ENCODE results near the gene PLCB3.

Gene PLCB3

DNA sequence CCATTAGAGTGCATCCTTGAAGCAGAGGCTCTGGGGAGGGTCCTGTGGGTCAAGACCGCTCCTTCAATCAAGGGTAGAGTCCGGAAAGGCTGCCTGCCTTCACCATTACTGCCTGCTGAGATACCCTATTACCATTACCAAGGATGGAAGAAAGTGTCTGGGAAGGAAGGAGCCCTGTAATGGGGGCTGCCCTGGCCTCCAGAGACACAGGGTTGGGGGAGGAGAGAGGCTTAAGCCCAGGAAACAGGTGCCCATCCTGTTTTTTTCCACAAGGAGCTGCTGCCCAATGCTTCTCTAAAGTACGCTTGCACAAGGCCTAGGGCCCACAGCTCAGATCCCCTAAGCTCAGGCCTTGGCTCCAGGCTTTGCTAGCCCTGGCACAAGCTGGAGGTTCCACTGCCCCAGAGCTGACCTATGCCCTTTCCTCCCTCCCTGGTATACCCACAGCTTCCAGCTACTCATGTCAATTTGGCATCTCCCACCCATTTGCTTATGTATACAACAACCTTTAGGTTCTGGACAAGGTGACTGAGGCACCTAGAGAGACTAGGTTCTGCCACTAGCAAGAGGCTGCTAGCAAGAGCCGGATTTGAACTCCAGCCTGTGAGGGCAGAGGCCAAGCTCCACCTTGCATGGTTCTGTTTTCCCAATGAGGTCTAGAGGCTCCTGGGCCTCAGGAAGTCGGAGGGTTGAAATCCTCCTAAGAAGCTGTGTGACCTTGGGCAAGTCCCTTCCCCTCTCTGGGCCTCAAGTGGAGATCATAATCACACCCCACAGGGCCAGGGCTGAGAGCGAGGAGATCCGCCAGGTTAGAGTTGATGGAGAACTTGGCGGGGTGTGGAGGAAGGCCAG lies 1.5 kb upstream of the PLCB3 start:
- no peak overlapping the region for H3K4me3 ChIP-seq (ENCODE audit: low read depth, low read length)

DNA sequence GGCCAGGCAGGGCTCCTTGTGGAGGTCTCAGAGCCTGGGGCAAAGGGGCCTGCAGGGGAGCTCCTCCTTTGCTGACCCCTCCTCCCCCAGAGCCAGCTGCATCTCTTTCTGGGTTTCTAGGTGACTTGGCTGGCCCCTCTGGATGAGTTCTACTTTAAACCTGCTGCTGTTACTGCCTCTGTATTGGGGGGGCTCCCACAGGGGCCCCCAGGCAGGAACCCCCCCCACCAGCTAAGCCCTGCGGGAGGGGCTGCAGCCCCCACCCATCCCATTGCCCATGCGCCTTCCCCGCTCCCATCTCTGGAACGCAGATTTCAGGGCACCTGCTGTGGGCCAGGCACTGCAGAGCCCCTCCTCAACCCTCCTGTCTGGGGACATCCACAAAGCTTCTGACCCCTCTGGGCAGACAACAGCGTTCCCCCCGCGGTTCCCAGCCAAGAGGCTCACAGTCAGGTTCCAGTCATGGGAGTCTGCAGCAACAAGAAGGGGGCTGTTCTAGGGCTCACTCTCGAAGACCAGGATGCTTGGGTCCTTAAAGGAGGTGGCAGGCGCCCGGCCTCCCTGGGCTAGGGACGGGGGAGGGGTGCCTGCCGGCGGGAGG lies 815 bp upstream of the PLCB3 start:
- peak overlapping the region; percentile 46 for H3K4me3 ChIP-seq (ENCODE audit: low read depth, low read length)

- peak overlapping the region; percentile 85 for H3K4me3 ChIP-seq (ENCODE audit: low read depth, low read length)
These were observed 348 bp downstream of the PLCB3 start for GRCh38 chr11:64251753-64252002.

DNA sequence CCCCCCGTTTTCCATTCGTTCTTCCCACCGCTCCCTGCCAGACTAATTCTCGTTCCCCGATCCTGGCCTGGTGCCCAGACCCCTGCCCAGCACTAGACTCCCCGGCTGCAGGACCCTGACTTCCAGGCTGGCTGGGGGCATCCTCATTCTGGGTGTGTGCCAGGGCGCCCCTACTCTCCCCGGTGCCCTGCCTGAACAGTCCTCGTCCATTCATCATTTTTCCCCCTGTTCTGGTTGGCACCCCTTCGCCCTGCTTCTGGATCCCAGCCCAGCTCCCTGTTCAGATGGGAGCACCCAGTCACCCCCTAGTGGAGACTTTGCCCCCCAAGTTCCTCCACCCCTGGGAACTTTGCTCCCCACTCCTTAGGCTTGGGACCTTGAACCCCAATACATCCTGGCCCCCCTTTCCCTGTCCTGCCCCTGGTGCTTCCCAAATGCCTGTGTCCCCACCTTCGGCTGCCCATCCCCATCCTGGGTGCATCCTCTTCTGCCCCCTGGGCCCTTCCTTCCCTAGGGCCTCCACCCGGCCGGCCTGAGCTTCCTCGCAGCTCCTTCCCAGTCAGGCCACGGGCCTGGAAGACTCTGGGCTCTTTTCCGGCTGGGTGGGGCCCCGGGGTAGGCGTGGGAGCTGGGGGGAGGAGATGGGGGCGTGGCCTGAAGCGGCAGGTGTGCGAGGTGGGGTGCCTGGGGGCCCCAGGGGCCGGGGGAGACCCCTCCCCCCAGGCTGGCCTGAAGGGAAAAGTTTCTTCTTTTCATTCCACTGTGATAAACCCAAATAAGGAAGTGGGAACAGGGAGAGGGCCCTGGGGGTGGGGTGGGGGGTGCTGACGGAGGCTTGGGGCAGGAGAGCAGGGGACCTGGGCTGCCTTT lies 908 bp downstream of the PLCB3 start:
- peak overlapping the region; percentile 85 for H3K4me3 ChIP-seq (ENCODE audit: low read depth, low read length)

- no peak overlapping the region for H3K4me3 ChIP-seq (ENCODE audit: low read depth, low read length)
These were observed 1.7 kb downstream of the PLCB3 start for GRCh38 chr11:64253043-64253442.

DNA sequence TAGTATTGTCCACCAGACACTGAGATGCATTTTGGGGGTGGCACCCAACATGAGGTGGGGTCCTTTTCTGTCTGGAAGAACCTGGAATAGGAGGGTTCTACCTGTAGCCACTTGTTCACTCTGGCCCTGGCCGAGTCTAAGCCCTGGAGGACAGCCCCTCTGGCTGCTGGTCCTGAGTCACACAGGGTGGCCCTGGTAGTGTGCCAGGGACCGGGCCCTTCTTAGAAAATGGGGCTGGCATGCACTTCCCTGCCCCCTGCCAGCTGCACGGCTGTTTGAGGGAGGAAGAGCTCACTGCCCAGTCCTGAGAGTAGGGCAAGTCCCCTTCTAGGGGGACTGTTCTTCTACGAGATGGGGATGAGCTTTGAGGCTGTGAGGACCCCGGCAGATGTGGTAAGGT lies 2.2 kb downstream of the PLCB3 start:
- H3K4me3 ChIP-seq (ENCODE audit: low read depth, low read length), result no peak overlapping the region

- H3K4me3 ChIP-seq (ENCODE audit: low read depth, low read length), result no peak overlapping the region
These were observed 3.0 kb downstream of the PLCB3 start for GRCh38 chr11:64254326-64254725.

DNA sequence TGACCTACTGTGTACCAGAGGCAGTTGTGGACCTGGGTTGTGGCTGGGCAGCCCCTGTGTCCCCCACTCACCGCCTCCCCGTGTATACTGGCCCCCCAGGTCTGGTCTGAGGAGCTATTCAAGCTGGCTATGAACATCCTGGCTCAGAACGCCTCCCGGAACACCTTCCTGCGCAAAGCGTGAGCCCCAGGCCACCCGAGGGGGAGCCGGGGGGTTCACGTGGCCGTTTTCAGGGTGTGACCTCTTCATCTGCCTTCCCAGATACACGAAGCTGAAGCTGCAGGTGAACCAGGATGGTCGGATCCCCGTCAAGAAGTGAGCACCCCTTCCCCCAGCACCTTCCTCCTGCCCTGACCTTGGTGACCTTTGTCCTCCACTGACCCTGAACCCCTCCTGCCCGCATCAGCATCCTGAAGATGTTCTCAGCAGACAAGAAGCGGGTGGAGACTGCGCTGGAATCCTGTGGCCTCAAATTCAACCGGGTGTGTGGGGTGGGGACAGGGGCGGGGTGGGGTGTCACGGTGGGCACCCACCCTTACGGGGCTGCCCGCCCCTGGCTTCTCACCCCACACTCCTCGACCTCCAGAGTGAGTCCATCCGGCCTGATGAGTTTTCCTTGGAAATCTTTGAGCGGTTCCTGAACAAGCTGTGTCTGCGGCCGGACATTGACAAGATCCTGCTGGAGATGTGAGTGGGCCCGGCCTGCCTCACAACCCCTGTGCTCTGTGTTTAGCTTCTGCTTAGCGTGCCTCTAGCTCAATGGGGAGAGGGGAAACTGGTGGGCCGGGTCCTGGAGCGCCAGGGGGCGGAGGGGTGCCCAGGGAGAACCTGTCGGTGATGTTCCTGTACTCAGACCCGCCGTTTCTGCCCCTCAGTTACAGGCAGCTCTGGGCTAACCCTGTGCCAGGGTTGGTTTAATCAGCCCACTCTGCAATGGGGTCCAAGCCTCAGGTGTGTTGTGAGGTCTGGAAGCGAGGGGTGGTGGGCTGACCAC lies 4.1 kb downstream of the PLCB3 start:
- H3K4me3 ChIP-seq (ENCODE audit: low read depth, low read length), result no peak overlapping the region

DNA sequence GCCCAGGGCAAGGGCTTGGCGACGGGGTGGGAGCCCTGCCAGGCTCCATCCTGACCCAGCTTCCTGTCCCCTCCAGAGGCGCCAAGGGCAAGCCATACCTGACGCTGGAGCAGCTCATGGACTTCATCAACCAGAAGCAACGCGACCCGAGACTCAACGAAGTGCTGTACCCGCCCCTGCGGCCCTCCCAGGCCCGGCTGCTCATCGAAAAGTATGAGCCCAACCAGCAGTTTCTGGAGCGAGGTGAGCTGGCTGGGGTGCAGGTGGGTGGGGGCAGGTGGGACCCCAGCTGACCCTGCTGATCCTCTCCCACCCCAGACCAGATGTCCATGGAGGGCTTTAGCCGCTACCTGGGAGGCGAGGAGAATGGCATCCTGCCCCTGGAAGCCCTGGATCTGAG lies 5.0 kb downstream of the PLCB3 start:
- H3K4me3 ChIP-seq (ENCODE audit: low read depth, low read length), result no peak overlapping the region

DNA sequence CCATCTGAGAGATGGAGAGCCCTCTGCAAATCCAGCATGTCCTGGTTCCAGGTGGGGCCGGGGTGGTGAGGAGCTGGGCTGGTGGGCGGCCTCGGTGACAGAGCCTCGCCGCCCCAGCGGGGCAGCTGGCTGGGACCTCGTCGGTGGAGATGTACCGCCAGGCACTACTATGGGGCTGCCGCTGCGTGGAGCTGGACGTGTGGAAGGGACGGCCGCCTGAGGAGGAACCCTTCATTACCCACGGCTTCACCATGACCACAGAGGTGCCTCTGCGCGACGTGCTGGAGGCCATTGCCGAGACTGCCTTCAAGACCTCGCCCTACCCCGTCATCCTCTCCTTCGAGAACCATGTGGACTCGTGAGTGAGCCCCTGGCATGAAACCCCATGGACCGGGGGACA lies 7.0 kb downstream of the PLCB3 start:
- H3K4me3 ChIP-seq (ENCODE audit: low read depth, low read length), result no peak overlapping the region

GRCh38 chr11:64258946-64259532 lies 7.7 kb downstream of the PLCB3 start:
- H3K4me3 ChIP-seq (ENCODE audit: low read depth, low read length), result no peak overlapping the region

GRCh38 chr11:64259533-64260067 lies 8.3 kb downstream of the PLCB3 start:
- H3K4me3 ChIP-seq (ENCODE audit: low read depth, low read length), result no peak overlapping the region

- no peak overlapping the region for H3K4me3 ChIP-seq (ENCODE audit: low read depth, low read length)
These were observed 8.9 kb downstream of the PLCB3 start for GRCh38 chr11:64260147-64260708.

DNA sequence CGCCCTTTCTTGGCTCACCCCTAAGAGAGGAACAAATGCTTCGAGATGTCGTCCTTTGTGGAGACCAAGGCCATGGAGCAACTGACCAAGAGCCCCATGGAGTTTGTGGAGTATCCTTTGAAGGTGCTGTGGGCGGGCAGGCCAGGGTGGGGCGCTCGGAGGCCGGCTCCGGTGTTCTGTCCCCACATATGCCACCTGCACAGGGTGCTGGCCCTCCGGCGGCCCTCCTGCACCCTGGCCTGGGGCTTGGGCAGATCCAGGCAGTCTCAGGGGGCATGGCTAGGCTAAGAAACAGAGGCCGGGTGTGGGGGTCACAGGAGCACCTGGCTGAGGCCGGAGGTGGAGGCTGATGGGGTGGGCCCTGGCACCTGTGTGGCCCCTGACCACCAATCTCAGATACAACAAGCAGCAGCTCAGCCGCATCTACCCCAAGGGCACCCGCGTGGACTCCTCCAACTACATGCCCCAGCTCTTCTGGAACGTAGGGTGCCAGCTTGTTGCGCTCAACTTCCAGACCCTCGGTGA lies 10.3 kb downstream of the PLCB3 start:
- no peak overlapping the region for H3K4me3 ChIP-seq (ENCODE audit: low read depth, low read length)

GRCh38 chr11:64262271-64263002 lies 11.1 kb downstream of the PLCB3 start:
- no peak overlapping the region for H3K4me3 ChIP-seq (ENCODE audit: low read depth, low read length)

GRCh38 chr11:64263021-64263946 lies 12.0 kb downstream of the PLCB3 start:
- H3K4me3 ChIP-seq (ENCODE audit: low read depth, low read length), result no peak overlapping the region

DNA sequence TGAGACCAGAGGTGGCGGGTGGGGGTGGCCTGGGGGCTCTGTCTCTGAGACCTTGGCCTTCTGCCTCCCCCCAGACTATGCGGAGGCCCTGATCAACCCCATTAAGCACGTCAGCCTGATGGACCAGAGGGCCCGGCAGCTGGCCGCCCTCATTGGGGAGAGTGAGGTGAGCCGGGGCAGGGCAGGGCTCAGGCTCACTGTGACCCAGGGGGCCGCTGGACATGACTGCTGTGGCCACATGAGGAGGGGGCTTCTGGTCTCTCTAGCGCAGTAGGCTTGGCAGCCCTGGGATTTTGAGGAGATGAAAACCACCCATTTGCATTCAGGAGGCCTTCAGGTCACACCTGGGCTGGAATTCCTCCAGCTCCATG lies 12.6 kb downstream of the PLCB3 start:
- H3K4me3 ChIP-seq (ENCODE audit: low read depth, low read length), result no peak overlapping the region

DNA sequence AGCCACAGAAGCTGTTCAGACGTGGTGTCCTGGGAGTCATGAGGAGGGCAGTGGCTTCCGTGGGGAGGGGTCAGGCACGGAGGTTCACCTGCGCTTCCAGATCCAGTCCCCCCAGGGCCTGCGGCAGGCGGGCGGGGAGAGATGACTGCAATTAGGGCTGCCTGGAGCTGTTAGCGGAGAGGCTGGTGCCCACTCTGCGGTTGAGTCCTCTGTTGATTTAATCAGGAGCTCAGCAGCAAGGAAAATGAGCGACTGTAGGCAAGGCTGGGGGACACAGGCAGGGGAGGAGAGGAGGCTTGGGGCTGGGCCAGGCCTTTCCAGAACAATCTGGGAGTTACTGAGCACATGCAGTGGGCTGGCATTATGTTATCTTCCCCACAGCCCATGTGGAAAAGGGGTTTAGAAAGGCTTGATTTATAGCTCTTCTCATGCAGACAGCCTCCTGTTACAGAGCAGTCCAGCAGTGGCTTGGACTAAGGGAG lies 13.1 kb downstream of the PLCB3 start:
- H3K4me3 ChIP-seq (ENCODE audit: low read depth, low read length), result no peak overlapping the region

Data from iPS-11a (cell line).